Endothelial cell of hepatic sinusoid (primary cell): ENCODE results near the gene ZMAT5.

ENCODE experiments used
- in situ Hi-C: cut with HindIII; loops from 2 replicates; pipeline ENCODE4 v1.10.0; 2017; ENCODE audit warnings: low sequenced_read_pairs

Gene ZMAT5

GRCh38 chr22:29766632-29767170 lies at the start of gene ZMAT5:
ZMAT5 (minus strand) TSS chr22:29767007; CDS start chr22:29748544, 18,463 bp downstream.
- in situ Hi-C loops: no loop called here

GRCh38 chr22:29816539-29816938 lies 49.7 kb upstream of the ZMAT5 start:
- in situ Hi-C loops: loop anchor here (10.0 kb wide), 1 partner anchor 188 kb away; no protein-coding TSS in a partner anchor

GRCh38 chr22:29816128-29816527 lies 49.3 kb upstream of the ZMAT5 start:
- in situ Hi-C loops: loop anchor here (10.0 kb wide), 1 partner anchor 189 kb away; no protein-coding TSS in a partner anchor

GRCh38 chr22:29815580-29815979 lies 48.8 kb upstream of the ZMAT5 start:
- in situ Hi-C loops: loop anchor here (10.0 kb wide), 1 partner anchor 189 kb away; no protein-coding TSS in a partner anchor

GRCh38 chr22:29814003-29814402 lies 47.2 kb upstream of the ZMAT5 start:
- in situ Hi-C loops: loop anchor here (5.0 to 10.0 kb wide), 2 partner anchors 43 to 191 kb away; no protein-coding TSS in a partner anchor

GRCh38 chr22:29813563-29813962 lies 46.8 kb upstream of the ZMAT5 start:
- in situ Hi-C loops: loop anchor here (5.0 to 10.0 kb wide), 2 partner anchors 44 to 191 kb away; no protein-coding TSS in a partner anchor

- in situ Hi-C loops: loop anchor here (5.0 to 10.0 kb wide), 2 partner anchors 44 to 192 kb away; no protein-coding TSS in a partner anchor
Measured at GRCh38 chr22:29813126-29813525, 46.3 kb upstream of the ZMAT5 start.

GRCh38 chr22:29811377-29811776 lies 44.6 kb upstream of the ZMAT5 start:
- in situ Hi-C loops: loop anchor here (5.0 to 10.0 kb wide), 2 partner anchors 46 to 193 kb away; no protein-coding TSS in a partner anchor

GRCh38 chr22:29810216-29810615 lies 43.4 kb upstream of the ZMAT5 start:
- in situ Hi-C loops: loop anchor here (5.0 to 10.0 kb wide), 2 partner anchors 47 to 195 kb away; no protein-coding TSS in a partner anchor

GRCh38 chr22:29806196-29806595 lies 39.4 kb upstream of the ZMAT5 start:
- in situ Hi-C loops: no loop called here

GRCh38 chr22:29804985-29805384 lies 38.2 kb upstream of the ZMAT5 start:
- in situ Hi-C loops: no loop called here

GRCh38 chr22:29803190-29803589 lies 36.4 kb upstream of the ZMAT5 start:
- in situ Hi-C loops: no loop called here

- in situ Hi-C loops: no loop called here
Measured at GRCh38 chr22:29801796-29802195, 35.0 kb upstream of the ZMAT5 start.

GRCh38 chr22:29801153-29801552 lies 34.3 kb upstream of the ZMAT5 start:
- in situ Hi-C loops: no loop called here

GRCh38 chr22:29799217-29799680 lies 32.4 kb upstream of the ZMAT5 start:
- in situ Hi-C loops: no loop called here

GRCh38 chr22:29798801-29799200 lies 32.0 kb upstream of the ZMAT5 start:
- in situ Hi-C loops: no loop called here

GRCh38 chr22:29798318-29798717 lies 31.5 kb upstream of the ZMAT5 start:
- in situ Hi-C loops: no loop called here

- in situ Hi-C loops: no loop called here
Measured at GRCh38 chr22:29797351-29797750, 30.5 kb upstream of the ZMAT5 start.

GRCh38 chr22:29795663-29796062 lies 28.9 kb upstream of the ZMAT5 start:
- in situ Hi-C loops: no loop called here

GRCh38 chr22:29793396-29793795 lies 26.6 kb upstream of the ZMAT5 start:
- in situ Hi-C loops: no loop called here

- in situ Hi-C loops: no loop called here
Measured at GRCh38 chr22:29790061-29790460, 23.3 kb upstream of the ZMAT5 start.
